ENCODE measurements around the gene CTTNBP2. TPM values are rescaled to one million over a fixed set of nuclear protein-coding genes. Genes with fewer than 3 reads are reported as not detected.
"Not testable (repeated sequence)": the region's sequence is repeated elsewhere in the genome, so short reads cannot be mapped to it uniquely, and the experiment has no call there.

The CTTNBP2 gene
- total RNA-seq, 1 donor from 2014 or later: 3.9 TPM

DNA sequence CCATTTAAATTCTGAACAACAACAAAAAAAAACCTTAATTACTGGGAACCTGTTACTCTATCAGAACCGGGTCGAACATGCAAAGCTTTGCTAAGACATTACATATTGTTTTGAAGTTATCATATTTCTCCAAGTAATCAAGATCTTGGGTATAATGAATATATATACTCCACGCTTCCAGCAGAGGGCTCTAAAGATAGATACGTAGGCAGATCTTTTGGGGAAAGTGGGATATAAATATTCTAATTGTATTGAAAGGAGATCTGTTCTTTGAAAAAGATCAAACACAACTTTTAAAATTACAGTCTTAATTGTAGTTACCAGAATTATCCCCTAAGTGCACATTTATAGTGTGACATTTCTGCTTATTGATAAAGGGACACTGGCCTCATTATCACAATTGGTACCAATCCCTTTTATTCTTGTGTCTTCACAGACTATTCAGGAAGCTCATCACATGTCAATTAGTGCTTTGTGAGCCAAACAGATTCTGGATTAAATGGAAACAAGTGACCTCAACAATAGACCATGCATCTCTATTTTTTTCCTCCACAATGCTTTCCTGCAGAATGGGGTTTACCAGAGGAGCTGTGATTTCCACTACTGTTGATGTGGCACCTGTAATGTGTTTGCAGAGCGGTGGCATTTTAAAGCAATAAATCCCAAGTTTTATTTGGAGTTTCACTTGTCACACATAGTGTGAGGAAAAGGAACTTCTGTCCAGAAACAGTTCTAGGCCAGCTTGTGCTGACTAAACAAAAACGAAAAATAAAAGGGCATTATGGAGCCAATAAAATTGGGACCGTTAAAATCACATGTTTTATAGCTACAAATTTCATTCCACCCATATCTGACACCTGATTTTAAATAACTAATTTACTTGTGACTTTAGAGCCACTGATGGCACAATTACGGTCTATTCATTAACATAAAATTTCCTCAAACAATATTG, 122.4 kb downstream of the CTTNBP2 start:
- DNase-seq (ENCODE audit: extremely low read depth, low read depth, low spot score): peak; percentile 12

DNA sequence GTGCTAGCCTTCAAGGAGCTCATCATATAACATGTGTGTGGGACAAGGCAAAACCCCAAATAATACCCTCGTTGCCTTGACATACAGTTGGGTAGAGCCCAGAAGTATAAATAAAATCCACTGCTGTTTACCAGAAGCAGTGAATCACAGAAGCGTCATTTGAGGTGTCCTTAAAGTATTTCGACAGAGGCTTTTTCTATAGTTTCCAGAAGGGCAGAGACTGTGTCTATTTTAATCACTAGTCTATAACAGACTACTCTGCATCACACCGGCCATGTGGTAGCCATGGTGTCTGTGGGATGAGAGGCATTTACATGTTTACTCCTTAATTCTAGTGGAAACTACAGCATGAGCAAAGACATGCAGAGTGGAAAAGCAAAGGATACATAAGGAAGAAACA, 131.3 kb downstream of the CTTNBP2 start:
- no peak for DNase-seq (ENCODE audit: extremely low read depth, low read depth, low spot score)

DNA sequence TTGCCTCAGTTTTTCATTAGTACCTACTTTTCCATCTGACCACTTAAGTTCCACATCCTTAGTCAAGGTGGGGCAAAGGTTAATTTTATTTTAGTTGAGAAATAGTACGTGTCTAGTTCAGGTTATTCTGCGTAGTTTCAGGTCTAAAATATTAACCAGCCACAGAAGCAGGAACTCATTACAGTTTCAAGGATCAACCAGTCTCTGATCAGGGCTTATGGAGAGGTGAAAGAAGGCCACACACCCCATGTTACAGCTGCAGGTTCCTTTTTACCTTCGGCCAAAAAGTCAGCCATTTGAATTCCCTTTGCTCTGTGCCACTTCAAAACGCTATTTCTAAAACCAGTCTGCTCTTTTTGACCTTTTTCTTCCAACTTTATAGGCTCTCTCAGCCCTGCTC, 134.2 kb downstream of the CTTNBP2 start:
- no peak for DNase-seq (ENCODE audit: extremely low read depth, low read depth, low spot score)

DNA sequence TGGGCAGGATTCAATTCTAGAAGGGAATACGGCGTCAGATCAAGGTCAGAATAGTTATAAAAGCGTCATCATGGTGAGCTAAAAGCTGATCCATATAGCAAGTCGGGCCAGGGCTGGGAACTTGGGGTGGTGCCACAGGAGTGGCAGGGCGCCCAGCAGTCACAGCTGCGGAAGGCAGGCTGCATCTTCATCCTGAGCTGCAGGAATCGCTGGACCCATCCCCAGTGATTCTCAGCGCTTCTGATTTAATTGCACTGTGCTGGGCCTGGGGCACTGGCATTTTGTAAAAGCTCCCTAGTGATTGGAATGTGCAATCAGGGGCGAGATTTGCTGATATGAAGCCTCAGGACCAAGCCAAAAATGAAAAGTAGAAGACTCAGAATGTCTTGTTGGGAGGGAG, 135.3 kb downstream of the CTTNBP2 start:
- no peak for DNase-seq (ENCODE audit: extremely low read depth, low read depth, low spot score)

DNA sequence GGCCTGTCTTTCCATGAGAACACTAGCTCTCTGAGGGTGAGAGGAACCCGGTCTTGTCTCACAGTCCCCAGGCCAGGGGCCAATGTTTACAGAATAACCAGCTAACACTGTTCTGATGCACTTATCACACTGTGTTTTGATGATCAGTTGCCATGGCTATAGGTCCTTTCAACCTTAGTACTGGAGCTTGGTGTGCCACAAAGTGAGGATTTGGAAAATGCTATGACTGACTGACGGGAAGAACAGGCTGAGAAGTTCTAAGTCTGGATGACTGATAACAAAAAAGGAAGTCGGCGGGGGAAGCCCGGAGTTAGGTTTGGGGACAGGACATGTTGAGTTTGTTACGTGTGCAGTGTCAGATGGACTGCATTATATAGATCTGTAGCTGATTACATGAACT, 141.8 kb downstream of the CTTNBP2 start:
- no peak for DNase-seq (ENCODE audit: extremely low read depth, low read depth, low spot score)

DNA sequence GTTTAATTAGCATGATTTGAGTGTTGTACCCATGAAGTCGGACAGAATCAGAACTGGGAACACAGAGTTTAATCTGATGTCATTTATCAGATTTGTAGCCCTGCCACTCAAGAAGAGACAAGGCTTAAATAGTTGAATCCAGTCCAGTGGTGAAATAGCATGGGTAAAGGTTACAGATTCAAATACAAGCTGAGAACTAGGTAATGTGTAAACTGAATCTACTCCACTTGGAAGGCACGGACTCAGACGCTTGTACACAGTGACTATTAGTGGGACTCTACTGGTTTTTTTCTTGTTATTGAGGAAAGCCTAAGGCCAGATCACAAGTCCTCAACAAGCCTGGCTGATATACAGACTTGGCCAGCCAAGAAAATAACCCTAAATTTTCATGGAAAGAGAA, 142.9 kb downstream of the CTTNBP2 start:
- no peak for DNase-seq (ENCODE audit: extremely low read depth, low read depth, low spot score)

DNA sequence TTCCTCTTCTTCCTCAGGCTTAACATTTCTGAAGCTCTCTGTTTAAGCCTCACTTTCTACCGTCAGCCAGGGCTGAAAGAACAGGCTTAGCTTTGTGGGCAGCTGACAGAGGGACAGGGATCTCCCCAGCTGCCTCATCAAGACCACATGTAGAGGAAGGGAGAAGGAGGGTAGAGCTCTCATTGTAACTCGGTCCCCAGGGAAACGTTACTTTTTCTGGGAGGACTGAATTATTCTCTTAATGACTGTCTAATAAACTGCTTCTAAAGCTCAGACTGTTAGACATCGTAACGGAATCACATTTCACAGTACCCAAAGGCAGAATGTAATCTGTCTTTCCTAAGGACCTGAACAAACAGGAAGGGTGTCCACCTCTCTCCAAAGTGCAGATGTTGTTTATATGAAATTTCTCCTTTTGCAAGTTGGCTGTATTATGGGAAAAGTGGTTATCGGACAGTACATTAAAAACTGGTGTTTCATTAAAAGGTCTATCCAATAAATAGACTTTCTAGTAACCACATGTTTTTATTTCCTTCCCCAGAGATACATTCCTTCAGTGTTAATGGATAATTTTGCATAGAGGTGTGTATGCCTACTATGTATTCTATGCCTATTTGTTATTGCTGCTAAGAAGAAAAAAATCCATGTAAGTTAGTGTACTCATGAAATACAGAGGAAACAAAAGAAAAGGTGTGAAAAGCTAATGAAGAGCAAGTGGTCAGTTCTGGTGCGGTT, 144.2 kb downstream of the CTTNBP2 start:
- no peak for DNase-seq (ENCODE audit: extremely low read depth, low read depth, low spot score)

DNA sequence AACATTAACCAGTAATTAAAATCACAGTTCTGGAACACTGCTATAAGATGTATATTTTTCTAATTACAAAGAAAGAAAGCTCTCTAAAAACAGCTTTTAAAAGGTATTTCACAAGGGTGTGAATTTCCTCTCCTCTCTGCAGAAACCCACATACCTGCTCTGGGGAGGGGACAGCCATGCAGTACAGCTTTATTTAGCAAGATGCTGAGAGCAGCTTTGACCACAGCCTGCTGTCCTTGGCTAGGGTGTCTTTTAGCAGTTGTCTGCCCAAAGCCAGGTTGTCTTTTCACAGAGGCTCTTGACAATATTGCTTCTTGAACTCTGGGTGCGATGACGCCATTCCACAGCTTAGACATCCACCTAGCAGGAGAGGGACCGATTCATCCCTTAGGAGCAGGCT, 148.3 kb downstream of the CTTNBP2 start:
- DNase-seq (ENCODE audit: extremely low read depth, low read depth, low spot score): no peak

DNA sequence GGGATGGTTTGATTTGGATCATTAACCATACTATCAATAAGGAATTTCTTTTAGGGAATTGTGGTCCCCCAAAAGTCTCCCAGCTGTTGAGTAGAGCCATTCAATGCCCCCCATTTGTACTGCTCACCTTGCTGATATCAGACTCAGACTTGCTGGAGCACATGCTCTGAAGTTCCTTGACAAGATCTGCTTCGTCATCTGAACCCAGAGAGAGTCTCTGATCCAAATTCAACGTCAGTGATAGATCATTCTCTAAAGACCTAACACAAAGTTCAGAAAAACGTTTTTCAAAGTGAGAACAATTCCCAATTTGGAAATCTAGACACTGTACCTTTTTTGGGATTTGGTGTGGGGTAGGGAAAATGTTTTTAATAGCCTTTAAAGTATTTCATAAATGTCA, 153.9 kb downstream of the CTTNBP2 start:
- DNase-seq (ENCODE audit: extremely low read depth, low read depth, low spot score): no peak

DNA sequence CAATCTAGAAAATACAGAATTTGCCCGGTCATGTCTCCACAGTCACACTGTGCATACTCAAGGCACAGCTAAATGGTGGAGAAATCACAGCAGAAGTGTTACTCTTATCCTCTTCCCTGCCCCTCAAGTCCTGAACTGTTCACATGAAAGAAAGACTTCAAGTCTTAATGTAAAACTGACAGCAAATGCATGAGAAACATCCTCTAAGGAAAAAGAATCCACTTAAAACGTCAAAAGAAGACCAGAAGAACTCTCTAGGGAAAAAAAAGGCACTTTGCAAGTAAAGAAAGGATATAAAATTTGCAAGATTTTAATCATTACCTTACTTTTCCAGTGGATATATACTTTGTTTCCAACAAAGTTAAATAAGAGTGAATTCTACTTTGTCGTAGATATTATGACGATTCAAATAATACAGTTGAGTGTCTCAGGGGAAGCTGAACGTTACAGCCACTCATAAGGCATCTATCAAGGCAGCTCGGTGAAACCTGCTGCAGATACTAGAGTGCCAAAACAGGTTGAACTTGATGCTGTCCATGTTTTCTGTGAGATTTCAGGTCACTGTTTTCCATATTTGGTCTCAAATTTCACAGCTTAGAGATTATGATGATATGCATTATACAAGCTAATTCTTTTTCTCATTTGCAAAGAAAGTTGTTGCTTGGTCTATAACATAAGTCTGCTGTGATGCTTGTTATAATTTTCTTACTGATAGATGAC, 155.0 kb downstream of the CTTNBP2 start:
- no peak for DNase-seq (ENCODE audit: extremely low read depth, low read depth, low spot score)

DNA sequence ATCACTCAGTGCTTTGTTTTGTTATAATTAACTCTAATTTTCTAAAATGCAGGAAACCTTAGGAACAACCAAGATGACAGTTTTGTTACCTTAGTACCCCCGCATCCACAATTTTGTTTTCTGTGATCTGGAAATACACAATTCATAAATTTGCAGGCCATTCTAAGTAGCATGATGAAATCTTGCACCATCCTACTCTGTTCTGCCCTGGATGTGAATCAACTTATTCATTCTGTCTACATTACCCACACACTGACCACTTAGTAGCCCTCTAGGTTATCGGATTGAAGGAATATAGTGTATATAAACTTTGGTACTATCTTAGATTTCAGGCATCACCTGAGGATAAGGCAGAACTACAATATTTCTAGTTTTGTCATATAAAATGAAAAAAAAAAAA, 155.9 kb downstream of the CTTNBP2 start:
- no peak for DNase-seq (ENCODE audit: extremely low read depth, low read depth, low spot score)

DNA sequence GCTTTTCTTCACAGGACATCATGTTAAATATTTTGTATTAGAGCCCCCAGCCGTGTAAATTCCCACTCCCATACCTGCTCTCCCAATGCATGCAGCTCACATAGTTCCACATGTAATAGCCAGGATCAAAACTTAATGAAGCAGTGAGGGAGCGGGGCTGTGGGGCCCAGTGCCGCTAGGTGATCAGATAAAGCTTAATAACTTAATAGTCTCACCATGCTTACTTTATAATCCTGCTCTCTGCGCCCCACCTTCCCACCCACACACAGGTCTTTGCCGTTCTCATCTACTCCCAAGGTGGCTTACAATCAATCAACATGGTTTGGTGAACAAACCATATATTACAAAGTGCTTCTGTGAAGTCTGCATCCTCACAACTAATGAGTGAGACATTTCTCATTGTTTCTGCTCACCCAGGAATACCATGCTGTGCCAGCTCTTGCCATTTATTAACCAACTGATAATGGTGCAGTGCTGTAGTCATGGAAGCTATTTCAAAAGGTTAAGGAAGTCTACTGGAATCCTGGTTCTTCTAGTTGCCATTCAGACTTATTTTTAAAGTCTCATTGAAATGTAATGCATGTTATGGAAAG, 156.4 kb downstream of the CTTNBP2 start:
- no peak for DNase-seq (ENCODE audit: extremely low read depth, low read depth, low spot score)

DNA sequence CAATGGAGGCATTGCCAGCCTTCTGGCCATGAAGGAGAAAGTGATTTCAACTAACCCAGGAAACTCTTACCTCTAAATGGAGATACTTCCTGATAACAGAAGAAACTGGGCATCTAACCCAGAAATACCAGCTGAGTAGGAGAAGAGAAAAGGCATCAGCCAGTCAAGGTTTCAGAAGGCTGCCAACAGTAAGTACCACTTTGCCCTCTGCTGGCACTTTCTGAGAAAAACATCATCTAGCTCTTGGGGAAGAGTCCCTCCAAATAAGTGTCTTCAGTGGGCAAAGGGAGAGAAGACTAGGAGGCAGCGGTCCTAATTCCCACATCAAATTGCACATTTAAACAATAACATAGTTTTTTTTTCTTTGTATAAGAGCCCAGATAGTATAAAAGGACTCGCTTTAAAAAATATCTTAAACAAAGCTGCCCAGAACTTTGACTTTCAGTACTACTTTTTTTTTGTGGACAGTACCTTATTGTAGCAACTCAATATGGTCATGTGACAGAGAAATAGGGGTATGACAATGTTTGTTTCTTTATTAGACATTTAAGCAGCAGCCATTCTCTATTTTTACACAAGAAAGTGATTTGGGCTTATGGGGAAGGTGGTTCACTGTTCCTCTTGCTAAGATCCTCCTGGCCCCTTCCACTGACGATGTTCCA, 157.3 kb downstream of the CTTNBP2 start:
- peak; percentile 27 for DNase-seq (ENCODE audit: extremely low read depth, low read depth, low spot score)

DNA sequence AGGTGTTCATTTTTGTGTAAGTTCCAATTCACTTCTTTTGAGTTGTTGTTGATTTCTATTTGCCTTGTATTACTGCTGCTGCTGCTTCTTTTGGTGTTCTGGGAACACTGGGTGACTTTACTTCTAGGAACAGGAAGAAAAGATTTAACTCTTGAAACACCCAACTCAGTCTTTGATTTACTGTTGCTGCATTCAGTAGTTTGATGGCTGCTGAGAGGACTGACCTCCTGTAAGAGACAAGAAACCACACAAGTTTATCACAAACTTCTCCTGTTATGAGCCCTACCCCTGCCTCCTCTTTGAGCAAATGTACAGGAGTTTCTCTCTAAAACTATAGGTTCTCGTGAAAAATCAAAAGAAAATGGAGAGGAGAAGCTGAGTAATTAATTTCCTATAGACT, 161.7 kb downstream of the CTTNBP2 start:
- DNase-seq (ENCODE audit: extremely low read depth, low read depth, low spot score): no peak

DNA sequence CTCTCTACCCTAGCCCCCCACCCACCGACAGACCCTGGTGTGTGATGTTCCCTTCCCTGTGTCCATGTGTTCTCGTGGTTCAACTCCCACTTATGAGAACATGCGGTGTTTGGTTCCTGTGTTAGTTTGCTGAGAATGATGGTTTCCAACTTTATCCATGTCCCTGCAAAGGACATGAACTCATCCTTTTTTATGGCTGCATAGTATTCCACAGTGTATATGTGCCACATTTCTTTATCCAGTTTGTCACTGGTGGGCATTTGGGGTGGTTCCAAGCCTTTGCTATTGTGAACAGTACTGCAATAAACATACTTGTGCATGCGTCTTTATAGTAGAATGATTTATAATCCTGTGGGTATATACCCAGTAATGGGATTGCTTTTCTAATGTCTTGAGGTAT, 165.1 kb downstream of the CTTNBP2 start:
- DNase-seq (ENCODE audit: extremely low read depth, low read depth, low spot score): not testable (repeated sequence)

DNA sequence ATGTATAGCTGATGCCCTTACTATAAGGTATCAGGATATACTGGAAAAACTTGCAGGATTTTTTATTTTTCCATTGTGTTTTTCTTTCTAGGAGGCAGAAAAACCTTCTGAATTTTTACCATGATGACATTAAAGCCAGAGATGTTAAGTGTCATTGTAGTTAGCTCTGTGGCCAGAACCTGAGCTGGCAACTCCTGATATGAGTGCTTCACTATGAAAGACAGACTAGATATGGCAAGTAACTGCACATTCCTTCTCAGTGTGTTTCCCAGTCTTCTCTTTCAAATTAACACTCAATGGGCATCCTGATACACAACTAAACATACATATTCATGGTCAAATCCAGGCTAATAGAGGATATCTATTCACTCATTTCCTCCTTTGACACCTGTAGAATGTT, 166.2 kb downstream of the CTTNBP2 start:
- no peak for DNase-seq (ENCODE audit: extremely low read depth, low read depth, low spot score)

DNA sequence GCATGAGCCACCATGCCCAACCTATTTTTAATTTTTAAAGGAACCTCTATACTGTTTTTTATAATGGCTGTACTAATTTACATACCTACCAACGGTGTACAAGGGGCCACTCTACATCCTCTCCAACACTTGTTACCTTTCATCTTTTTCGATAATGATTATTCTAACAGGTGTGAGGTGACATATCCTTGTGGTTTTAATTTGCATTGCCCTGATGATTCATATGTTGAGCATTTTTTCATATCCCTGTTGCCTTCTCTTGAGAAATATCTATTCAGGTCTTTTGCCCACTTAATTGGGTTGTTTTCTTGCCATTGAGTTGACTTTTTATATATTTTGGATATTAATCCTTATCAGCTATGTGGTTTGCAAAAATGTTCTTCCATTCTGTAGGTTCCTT, 167.0 kb downstream of the CTTNBP2 start:
- DNase-seq (ENCODE audit: extremely low read depth, low read depth, low spot score): no peak

DNA sequence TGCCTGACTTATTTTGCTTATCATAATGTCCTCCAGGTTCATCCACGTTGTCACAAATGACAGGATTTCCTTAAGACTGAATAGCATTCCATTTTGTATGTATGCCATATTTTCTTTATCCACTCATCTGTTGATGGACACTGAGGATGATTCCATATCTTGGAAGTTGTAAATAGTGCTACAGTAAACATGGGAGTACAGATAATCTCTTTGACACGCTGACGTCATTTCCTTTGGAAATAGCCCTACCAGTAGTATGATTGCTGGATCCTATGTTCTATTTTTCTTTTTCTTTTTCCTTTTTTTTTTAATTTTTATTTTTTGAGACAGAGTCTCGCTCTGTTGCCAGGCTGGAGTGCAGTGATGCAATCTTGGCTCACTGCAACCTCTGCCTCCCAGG, 167.6 kb downstream of the CTTNBP2 start:
- no peak for DNase-seq (ENCODE audit: extremely low read depth, low read depth, low spot score)

DNA sequence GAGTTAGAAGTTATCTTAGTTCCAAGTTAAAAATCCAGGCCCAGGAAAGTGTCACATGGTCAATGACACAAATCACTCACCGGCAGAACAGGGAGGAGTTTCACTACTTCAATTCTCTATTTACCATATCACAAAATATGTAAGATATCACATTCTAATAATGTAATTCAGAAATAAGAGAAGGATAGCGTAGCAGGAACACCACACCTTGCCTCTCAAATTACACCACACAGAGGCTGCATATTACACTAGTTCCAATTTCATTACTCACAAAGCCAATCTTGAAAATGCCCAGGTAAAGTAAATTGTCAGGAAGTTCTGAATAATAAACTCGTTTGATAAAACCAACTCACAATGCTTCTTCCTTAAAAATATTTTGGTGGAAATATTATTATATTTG, 169.2 kb downstream of the CTTNBP2 start:
- no peak for DNase-seq (ENCODE audit: extremely low read depth, low read depth, low spot score)

DNA sequence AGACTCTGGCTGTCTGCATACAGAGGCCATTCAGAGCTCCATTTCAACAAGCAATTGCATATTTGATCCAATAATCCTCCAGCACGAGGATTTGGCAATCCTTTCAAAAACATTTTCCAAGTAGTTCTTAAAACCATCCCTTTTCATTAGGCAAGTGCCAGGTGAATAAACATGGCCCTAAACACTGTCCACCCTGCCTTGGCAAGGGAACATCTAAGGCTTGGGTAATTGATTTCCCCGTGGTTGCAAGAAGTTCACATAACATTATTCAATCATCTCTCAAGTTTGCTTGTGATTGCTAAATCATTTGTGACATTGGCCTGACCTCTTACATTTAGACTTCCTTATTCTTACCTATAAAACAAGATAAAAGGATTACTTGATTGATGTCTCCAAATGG, 175.2 kb downstream of the CTTNBP2 start:
- no peak for DNase-seq (ENCODE audit: extremely low read depth, low read depth, low spot score)
